Measurements from ENCODE around the gene SPDYE2. TPM values are rescaled to one million over a fixed set of nuclear protein-coding genes. Genes with fewer than 3 reads are reported as not detected.
"Not testable (repeated sequence)": the region's sequence is repeated elsewhere in the genome, so short reads cannot be mapped to it uniquely, and the experiment has no call there.

The SPDYE2 gene
- total and polyA plus RNA-seq, 2 of the 13 experiments (the other 11 are each of a cell fraction or from before 2014, with no cell fraction given), result not detected

DNA sequence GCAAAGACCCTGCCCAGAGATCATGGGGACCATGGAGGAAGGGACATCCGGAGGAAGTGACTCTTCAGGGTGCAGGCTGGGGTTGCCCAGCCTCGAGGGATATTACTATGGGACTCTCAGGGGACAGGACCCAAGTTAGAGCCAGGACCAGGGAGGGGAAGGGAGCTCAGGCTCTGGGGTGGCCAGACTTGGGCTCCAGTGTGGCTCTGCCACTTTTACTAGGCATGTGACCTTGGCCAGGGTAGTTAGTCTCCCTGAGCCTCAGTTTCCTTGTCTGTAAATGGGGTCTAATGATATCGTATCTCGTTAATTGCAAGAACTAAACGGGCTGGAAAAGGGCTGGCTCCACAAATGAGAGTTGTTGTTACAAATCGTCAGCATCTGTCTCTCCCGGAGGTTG lies 59.4 kb downstream of the SPDYE2 start:
- WGBS (ENCODE audit: low lambda C conversion rate), result 100% methylated on average over 2 of the region's 7 CpGs
- in situ Hi-C loops (cut with HindIII; ENCODE audit: extremely low pct_ligation_motif_present, low pct_unique_long_range_greater_than_20kb); H4K20me1 ChIP-seq (ENCODE audit: insufficient read depth, low read length); DNase-seq (ENCODE audit: low spot score); BruUV-seq (replicated peaks); H3K36me3 ChIP-seq (replicated peaks in 1 of 2; ENCODE audit: control insufficient read depth in 1 of 2, insufficient read depth in 2 of 2, low read length in 2 of 2); H3K9ac ChIP-seq (ENCODE audit: insufficient read depth, low read depth, low read length); FAIRE-seq; H2AFZ ChIP-seq (ENCODE audit: low read length); H3K4me2 ChIP-seq (ENCODE audit: low read depth, low read length); H3K9me3 ChIP-seq (ENCODE audit: low read length); CTCF ChIA-PET (ENCODE audit: low intra/inter-chr PET ratio, low total read pairs); H3K27me3 ChIP-seq (ENCODE audit: control insufficient read depth in 1 of 2, insufficient read depth in 2 of 2, low read length in 2 of 2); POLR2A ChIA-PET; intact Hi-C loops (cut with micrococcal nuclease; ENCODE audit: unreplicated experiment); H3K79me2 ChIP-seq (ENCODE audit: insufficient read depth, low read length); H3K4me3 ChIP-seq (replicated peaks in 1 of 3; ENCODE audit: insufficient read depth in 1 of 3, low read depth in 2 of 3, low read length in 3 of 3); H3K27ac ChIP-seq (ENCODE audit: extremely low read length, insufficient read depth, low read length); H3K4me1 ChIP-seq (ENCODE audit: insufficient read depth, low read length): not testable (repeated sequence)
- peak; percentile 31; the same call in 1 of the 2 replicates for TF ChIP-seq ZNF629 (CRISPR knock-in tag; conservative IDR thresholded peaks at IDR 0.05)
- ATAC-seq, result 0 out of 3 replicates have a peak, but pooled peaks have one; percentile 2

DNA sequence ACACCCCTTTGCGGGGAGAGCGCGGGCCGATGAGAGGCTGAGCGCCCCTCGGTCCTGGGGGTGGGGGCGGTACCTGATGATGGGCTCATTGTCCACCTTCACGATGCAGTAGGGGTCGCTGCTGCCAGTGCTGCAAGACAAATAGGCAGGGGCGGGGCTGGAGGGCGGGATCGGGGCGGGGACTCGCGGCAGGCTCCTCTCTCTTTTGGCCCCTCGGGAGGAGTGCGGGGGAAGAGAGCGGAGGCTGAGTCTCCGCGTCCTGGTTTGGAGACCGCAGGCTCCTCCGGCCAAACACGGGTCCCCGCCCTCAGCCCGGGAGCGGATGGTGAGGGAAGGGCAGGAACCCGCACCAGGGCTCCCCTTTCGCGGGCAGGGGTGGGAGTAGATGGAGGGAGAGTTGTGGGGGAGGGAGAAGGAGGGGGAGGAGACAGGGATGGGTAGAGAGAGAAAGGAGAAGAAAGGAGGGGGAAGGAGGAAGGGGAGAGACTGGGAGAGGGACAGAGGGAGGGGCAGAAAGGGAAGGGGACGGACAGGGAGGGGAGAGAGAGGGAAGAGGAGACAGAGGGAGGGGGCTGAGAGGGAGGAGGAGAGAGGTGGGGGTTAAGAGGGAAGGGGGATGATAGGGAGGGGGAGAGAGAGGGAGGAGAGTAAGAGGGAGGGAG lies 60.1 kb downstream of the SPDYE2 start:
- not testable (repeated sequence) for H2AFZ ChIP-seq (ENCODE audit: low read length)
- peak; percentile 37 for FAIRE-seq

DNA sequence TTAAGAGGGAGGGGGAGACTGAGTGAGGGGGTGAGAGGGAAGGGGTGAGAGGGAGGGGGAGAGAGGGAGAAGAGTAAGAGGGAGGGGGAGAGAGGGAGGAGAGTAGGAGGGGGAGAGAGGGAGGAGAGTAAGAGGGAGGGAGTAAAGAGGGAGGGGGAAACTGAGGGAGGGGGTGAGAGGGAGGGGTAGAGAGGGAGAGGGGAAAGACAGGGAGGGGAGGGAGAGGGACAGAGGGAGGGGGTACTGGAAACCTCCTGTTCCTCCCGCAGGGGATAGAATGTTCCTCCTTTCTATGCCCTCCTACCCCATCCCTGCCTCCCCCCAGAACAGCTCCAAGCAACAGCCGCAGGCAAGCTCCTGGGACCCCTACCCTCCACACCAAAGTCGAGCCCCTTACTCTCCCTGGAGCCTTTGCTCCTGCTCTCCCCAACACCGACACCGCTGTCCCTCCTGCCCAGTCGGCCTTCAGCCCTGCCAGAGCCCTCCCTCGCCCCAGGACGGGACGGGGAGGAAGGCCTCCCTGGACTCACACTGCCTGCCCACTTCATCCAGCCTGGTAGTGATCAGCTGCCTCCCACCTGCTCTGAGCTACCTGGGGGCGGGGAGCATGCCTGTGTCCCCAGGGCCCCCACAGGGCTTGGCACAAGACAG lies 60.8 kb downstream of the SPDYE2 start:
- H4K20me1 ChIP-seq (ENCODE audit: insufficient read depth, low read length); H3K4me2 ChIP-seq (ENCODE audit: low read depth, low read length); H3K36me3 ChIP-seq (replicated peaks in 1 of 2; ENCODE audit: control insufficient read depth in 1 of 2, insufficient read depth in 2 of 2, low read length in 2 of 2); H3K9me3 ChIP-seq (ENCODE audit: low read length); H3K9ac ChIP-seq (ENCODE audit: insufficient read depth, low read depth, low read length); POLR2A ChIA-PET; H2AFZ ChIP-seq (ENCODE audit: low read length); H3K27me3 ChIP-seq (ENCODE audit: control insufficient read depth in 1 of 2, insufficient read depth in 2 of 2, low read length in 2 of 2); in situ Hi-C loops (cut with HindIII; ENCODE audit: extremely low pct_ligation_motif_present, low pct_unique_long_range_greater_than_20kb); H3K4me3 ChIP-seq (replicated peaks in 1 of 3; ENCODE audit: insufficient read depth in 1 of 3, low read depth in 2 of 3, low read length in 3 of 3); BruUV-seq (replicated peaks); H3K4me1 ChIP-seq (ENCODE audit: insufficient read depth, low read length); FAIRE-seq; H3K27ac ChIP-seq (ENCODE audit: extremely low read length, insufficient read depth, low read length); H3K79me2 ChIP-seq (ENCODE audit: insufficient read depth, low read length); CTCF ChIA-PET (ENCODE audit: low intra/inter-chr PET ratio, low total read pairs); intact Hi-C loops (cut with micrococcal nuclease; ENCODE audit: unreplicated experiment); ATAC-seq: not testable (repeated sequence)
- 16% methylated on average over 8 of the region's 10 CpGs for WGBS (ENCODE audit: low lambda C conversion rate)
- DNase-seq (ENCODE audit: low spot score), result peak; percentile 0

More for the DNA sequence above, 60.1 kb downstream of the SPDYE2 start:
- DNase-seq (ENCODE audit: low spot score); H4K20me1 ChIP-seq (ENCODE audit: insufficient read depth, low read length); H3K4me2 ChIP-seq (ENCODE audit: low read depth, low read length); CTCF ChIA-PET (ENCODE audit: low intra/inter-chr PET ratio, low total read pairs); H3K4me1 ChIP-seq (ENCODE audit: insufficient read depth, low read length); H3K4me3 ChIP-seq (replicated peaks in 1 of 3; ENCODE audit: insufficient read depth in 1 of 3, low read depth in 2 of 3, low read length in 3 of 3); H3K27me3 ChIP-seq (ENCODE audit: control insufficient read depth in 1 of 2, insufficient read depth in 2 of 2, low read length in 2 of 2); POLR2A ChIA-PET; in situ Hi-C loops (cut with HindIII; ENCODE audit: extremely low pct_ligation_motif_present, low pct_unique_long_range_greater_than_20kb); BruUV-seq (replicated peaks); intact Hi-C loops (cut with micrococcal nuclease; ENCODE audit: unreplicated experiment); H3K9me3 ChIP-seq (ENCODE audit: low read length); H3K27ac ChIP-seq (ENCODE audit: extremely low read length, insufficient read depth, low read length); H3K36me3 ChIP-seq (replicated peaks in 1 of 2; ENCODE audit: control insufficient read depth in 1 of 2, insufficient read depth in 2 of 2, low read length in 2 of 2); H3K79me2 ChIP-seq (ENCODE audit: insufficient read depth, low read length); H3K9ac ChIP-seq (ENCODE audit: insufficient read depth, low read depth, low read length): not testable (repeated sequence)
- ATAC-seq, result peak; percentile 63
- WGBS (ENCODE audit: low lambda C conversion rate), result no CpG with 5 or more reads among the region's 30 CpGs
